A549 (cell line): ENCODE results near the gene IFT80. TPM values are rescaled to one million over a fixed set of nuclear protein-coding genes. Genes with fewer than 3 reads are reported as not detected.

ENCODE experiments used
- ATAC-seq, 2 experiments: fragments of 200-7000 bp in 1 of 2; fragments of >200 bp in 1 of 2; cut with Nextera tagmentation in 1 of 2; cut with Tn5 transposase in 1 of 2; 3 replicates each; pipeline versions ENCODE4 v1.8.0 to v1.9.1; 2018 to 2020; ENCODE audit warnings: mild to moderate bottlenecking in 1 of 2, moderate library complexity in 1 of 2
- CTCF ChIA-PET: fragments of 300-600 bp; sonication (Branson Sonifier 250); formaldehyde crosslinking; extraction: SDS; loops from one replicate; lab custom pipeline; 2021; ENCODE audit warnings: antibody characterized with exemption, inconsistent platforms; lab: Yijun Ruan, JAX
- POLR2A ChIA-PET: fragments of 350-600 bp; formaldehyde crosslinking; extraction: SDS; loops from one replicate; lab custom pipeline; 2021; ENCODE audit warnings: antibody characterized with exemption, inconsistent platforms; lab: Yijun Ruan, JAX
- DNase-seq, 2 experiments: peaks; one replicate each; pipeline versions ENCODE4 v3.0.0 to v3.0.0-alpha.2; 2011 to 2016; ENCODE audit warnings: low read depth in 1 of 2, low spot score in 1 of 2
- FAIRE-seq: peaks from 2 replicates; lab custom pipeline; 2011; peaks lifted over from hg19 to GRCh38; lab: Jason Lieb, UNC
- H3K27ac ChIP-seq, 2 experiments: fragments of >200 bp; sonication (Bioruptor Twin); formaldehyde crosslinking; 3 replicates each; pipeline ENCODE4 v1.5.1; 2016 to 2017
- H3K4me1 ChIP-seq: fragments of >200 bp; sonication (Bioruptor Twin); formaldehyde crosslinking; 3 replicates; pipeline ENCODE4 v1.6.1; 2016
- H3K4me2 ChIP-seq: fragments of >200 bp; sonication (Bioruptor Twin); formaldehyde crosslinking; 3 replicates; pipeline ENCODE4 v1.6.1; 2016
- H3K4me3 ChIP-seq: fragments of >200 bp; sonication (Bioruptor Twin); formaldehyde crosslinking; 3 replicates; pipeline ENCODE4 v1.5.1; 2016
- H3K9me3 ChIP-seq: fragments of >200 bp; sonication (Bioruptor Twin); formaldehyde crosslinking; 3 replicates; pipeline ENCODE4 v1.6.1; 2016
- CBX2 ChIP-seq: fragments of 200-600 bp; sonication (generic); IDR thresholded peaks from 2 replicates; pipeline ENCODE4 v1.6.1; 2016; ENCODE audit warnings: low read depth, mild to moderate bottlenecking, borderline replicate concordance
- CHD2 ChIP-seq: fragments of 150-350 bp; IDR thresholded peaks from 2 replicates; pipeline ENCODE4 v1.6.1; 2014; ENCODE audit warnings: low read length; ENCODE audit not compliant: partially characterized antibody
- CTCF ChIP-seq: fragments of >200 bp; sonication (Bioruptor Twin); formaldehyde crosslinking; IDR thresholded peaks from 3 replicates; pipeline ENCODE4 v1.5.1; 2016
- ELK1 ChIP-seq: fragments of 150-350 bp; IDR thresholded peaks from 2 replicates; pipeline ENCODE4 v1.6.1; 2014; ENCODE audit warnings: low read depth, mild to moderate bottlenecking, low read length
- FOSB ChIP-seq: fragments of 250-450 bp; sonication (Bioruptor Pico); IDR thresholded peaks from 2 replicates; pipeline ENCODE4 v1.5.0; 2020; ENCODE audit warnings: mild to moderate bottlenecking, moderate library complexity
- HDAC2 ChIP-seq: fragments of 200-600 bp; sonication (generic); IDR thresholded peaks from 2 replicates; pipeline ENCODE4 v1.6.1; 2016
- HMGXB4 ChIP-seq: fragments of 250-450 bp; sonication (Bioruptor Pico); IDR thresholded peaks from 2 replicates; pipeline ENCODE4 v1.5.0; 2021; ENCODE audit warnings: mild to moderate bottlenecking, moderate library complexity, borderline replicate concordance
- HOXB13 ChIP-seq: fragments of 250-450 bp; sonication (Bioruptor Pico); IDR thresholded peaks from 2 replicates; pipeline ENCODE4 v1.5.0; 2020; ENCODE audit warnings: low read depth, mild to moderate bottlenecking, moderate library complexity
- JUN ChIP-seq, 2 experiments: fragments of >200 bp; sonication (Bioruptor Twin); formaldehyde crosslinking; IDR thresholded peaks; 2 replicates in 1 of 2; 3 replicates in 1 of 2; pipeline ENCODE4 v1.6.1; 2016 to 2017
- KDM5A ChIP-seq: fragments of 200-600 bp; sonication (generic); IDR thresholded peaks from 2 replicates; pipeline ENCODE4 v1.6.1; 2016; ENCODE audit warnings: antibody characterized with exemption, mild to moderate bottlenecking
- MAFK ChIP-seq: fragments of 450-650 bp; IDR thresholded peaks from 2 replicates; pipeline ENCODE4 v1.6.1; 2014; ENCODE audit not compliant: partially characterized antibody
- MAX ChIP-seq: IDR thresholded peaks from 2 replicates; pipeline ENCODE4 v1.6.1; 2012
- NFE2L2 ChIP-seq: fragments of 150-350 bp; conservative IDR thresholded peaks from 2 replicates; pipeline ENCODE4 v1.6.1; 2014; ENCODE audit warnings: low read length
- PBX3 ChIP-seq: IDR thresholded peaks from 2 replicates; pipeline ENCODE4 v1.6.1; 2012
- POLR2AphosphoS2 ChIP-seq: conservative IDR thresholded peaks from 2 replicates; pipeline ENCODE4 v1.6.1; 2012; ENCODE audit warnings: low read length, improper control_type of control experiment, inconsistent platforms
- ZFP36 ChIP-seq: fragments of 450-650 bp; IDR thresholded peaks from 2 replicates; pipeline ENCODE4 v1.6.1; 2014; ENCODE audit warnings: borderline replicate concordance; ENCODE audit not compliant: partially characterized antibody
- WGBS: methylation state at CpG from one replicate; pipeline ENCODE4 v1.1.6; 2017; ENCODE audit errors: missing lambda C conversion rate; 5-methylcytosine and 5-hydroxymethylcytosine counted together
- polyA plus RNA-seq, 4 experiments: library from polyadenylated mRNA; depleted of rRNA in 3 of 4; stranded (reverse); fragments of >200 nt; fragmentation: RNase III in 1 of 4; extraction: RNeasy Plus Mini Kit Qiagen cat#74134 plus additional on column Dnase treatment in 1 of 4; gene quantifications; 2 replicates in 3 of 4; 3 replicates in 1 of 4; pipeline ENCODE4 v1.2.3, GENCODE V29; 2011 to 2017

Gene IFT80
- polyA plus RNA-seq, 2 of the 4 experiments (the other 2 are of a cell fraction) = 30.6 to 41.8 TPM

GRCh38 chr3:160384639-160385318, 14.2 kb downstream of the IFT80 start:
- Histone ChIP-seq H3K4me3 (no peak overlapping the region), H3K4me2 (no peak overlapping the region), H3K27ac (no peak overlapping the region), H3K9me3 (no peaks in the 10 kb centered on the region), H3K4me1 (0 out of 3 replicates have a peak, but pooled peaks cover 2% of the 10 kb centered on the region)
- no peak for FAIRE-seq
- TF ChIP-seq NFE2L2 = no peak
- no peak for TF ChIP-seq HMGXB4 (CRISPR knock-in tag)
- TF ChIP-seq POLR2AphosphoS2 = no peak
- no peak for TF ChIP-seq HOXB13 (CRISPR knock-in tag)
- TF ChIP-seq JUN (IDR thresholded peaks at IDR 0.05) = no peak
- TF ChIP-seq ELK1 = no peak
- TF ChIP-seq MAFK = no peak
- no peak for TF ChIP-seq FOSB (CRISPR knock-in tag)
- no peak for TF ChIP-seq CTCF
- TF ChIP-seq KDM5A = no peak
- TF ChIP-seq PBX3 = no peak
- no peak for TF ChIP-seq CBX2
- no peak for ATAC-seq
- DNase-seq = no peak
- CTCF ChIA-PET = no interaction called here
- WGBS = 86% methylated on average over 5 of the region's 5 CpGs
- POLR2A ChIA-PET = no interaction called here

GRCh38 chr3:160381470-160381869, 17.6 kb downstream of the IFT80 start:
- CTCF ChIA-PET = no interaction called here
- no peak overlapping the region for H3K4me2 ChIP-seq
- TF ChIP-seq MAX (no peak), NFE2L2 (no peak), PBX3 (no peak), CHD2 (no peak), ZFP36 (no peak), HDAC2 (no peak)
- DNase-seq (no peak), FAIRE-seq (no peak), ATAC-seq (no peak)
- POLR2A ChIA-PET = no interaction called here
- no peak overlapping the region for H3K27ac ChIP-seq
- 91% methylated on average over 1 of the region's 1 CpG for WGBS
- H3K4me1 ChIP-seq = 0 out of 3 replicates have a peak, but pooled peaks cover 2% of the 10 kb centered on the region
- H3K4me3 ChIP-seq = no peak overlapping the region
- no peaks in the 10 kb centered on the region for H3K9me3 ChIP-seq
